Measurements from ENCODE around the gene DROSHA. TPM values are rescaled to one million over a fixed set of nuclear protein-coding genes. Genes with fewer than 3 reads are reported as not detected.

Gene DROSHA
- polyA plus RNA-seq, 2 of the 4 experiments (the other 2 are of a cell fraction): 49.1 to 105 TPM

DNA sequence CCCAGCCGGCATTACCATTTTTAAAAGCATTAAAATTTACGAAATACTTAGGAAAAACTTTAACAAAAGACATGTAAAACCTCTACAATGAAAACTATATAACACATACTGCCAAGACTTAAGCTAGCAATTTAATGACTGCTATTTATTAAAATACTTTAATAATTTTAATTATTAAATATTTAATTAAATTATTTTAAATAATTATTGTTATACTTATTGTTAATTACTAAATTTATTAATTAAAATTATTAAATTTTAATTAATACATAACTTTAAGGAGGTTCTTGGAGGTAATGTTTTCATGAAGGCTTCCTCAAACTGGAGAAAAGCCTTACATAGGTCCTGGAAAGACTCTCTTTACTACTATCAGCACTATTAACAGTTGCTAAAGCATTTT lies 47.7 kb upstream of the DROSHA start:
- H3K4me1 ChIP-seq: no peaks in the 10 kb centered on the region
- DNase-seq (ENCODE audit: low read depth in 1 of 2, low spot score in 1 of 2) (no peak), FAIRE-seq (no peak), ATAC-seq (no peak)
- TF ChIP-seq, protein P1, sequence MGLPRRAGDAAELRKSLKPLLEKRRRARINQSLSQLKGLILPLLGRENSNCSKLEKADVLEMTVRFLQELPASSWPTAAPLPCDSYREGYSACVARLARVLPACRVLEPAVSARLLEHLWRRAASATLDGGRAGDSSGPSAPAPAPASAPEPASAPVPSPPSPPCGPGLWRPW (IDR thresholded peaks at IDR 0.05): no peak
- TF ChIP-seq KDM5A (IDR thresholded peaks at IDR 0.05): no peak
- TF ChIP-seq HOXB13 (CRISPR knock-in tag; IDR thresholded peaks at IDR 0.05; ENCODE audit: low read depth): no peak
- TF ChIP-seq, protein P2, sequence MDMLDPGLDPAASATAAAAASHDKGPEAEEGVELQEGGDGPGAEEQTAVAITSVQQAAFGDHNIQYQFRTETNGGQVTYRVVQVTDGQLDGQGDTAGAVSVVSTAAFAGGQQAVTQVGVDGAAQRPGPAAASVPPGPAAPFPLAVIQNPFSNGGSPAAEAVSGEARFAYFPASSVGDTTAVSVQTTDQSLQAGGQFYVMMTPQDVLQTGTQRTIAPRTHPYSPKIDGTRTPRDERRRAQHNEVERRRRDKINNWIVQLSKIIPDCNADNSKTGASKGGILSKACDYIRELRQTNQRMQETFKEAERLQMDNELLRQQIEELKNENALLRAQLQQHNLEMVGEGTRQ (IDR thresholded peaks at IDR 0.05): no peak
- TF ChIP-seq FOSB (CRISPR knock-in tag; IDR thresholded peaks at IDR 0.05): no peak
- no peak for TF ChIP-seq RCOR1 (IDR thresholded peaks at IDR 0.05; ENCODE audit: low read depth, low read length)
- TF ChIP-seq EP300 (IDR thresholded peaks at IDR 0.05): no peak
- no peak for TF ChIP-seq HOXB5 (CRISPR knock-in tag; IDR thresholded peaks at IDR 0.05)
- CTCF ChIA-PET: interaction anchor here (1.2 to 2.6 kb wide), 5 partner anchors 59 to 513 kb away, joined by 3 to 16 read pairs (median 6); no protein-coding TSS in a partner anchor
- POLR2A ChIA-PET: no interaction called here
- no peak overlapping the region for H3K4me2 ChIP-seq
- H3K4me3 ChIP-seq: no peak overlapping the region
- WGBS (ENCODE audit: missing lambda C conversion rate): 43% methylated on average over 2 of the region's 2 CpGs
- H3K9me3 ChIP-seq: no peaks in the 10 kb centered on the region
- no peak overlapping the region for H3K27ac ChIP-seq

DNA sequence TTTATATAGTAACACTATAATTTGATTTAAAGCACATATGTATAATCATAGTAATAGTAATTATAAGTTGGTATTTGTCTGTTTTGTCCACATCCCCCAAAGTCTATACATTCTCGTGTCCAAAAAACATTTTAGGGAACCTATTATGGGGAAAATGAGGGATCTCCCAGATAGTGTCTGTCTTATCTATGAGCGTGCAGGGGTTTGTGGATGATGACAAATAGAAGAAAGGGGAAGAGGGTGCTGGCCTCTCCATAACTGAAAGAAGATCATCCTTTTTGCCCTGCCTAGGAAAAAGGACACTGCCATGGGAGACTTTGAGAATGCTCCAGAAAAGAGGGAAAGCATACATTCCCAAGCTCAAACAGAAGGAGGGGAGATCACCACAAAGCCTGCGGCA lies 45.5 kb upstream of the DROSHA start:
- Histone ChIP-seq H3K4me3 (no peak overlapping the region), H3K4me2 (no peak overlapping the region), H3K27ac (no peak overlapping the region), H3K9me3 (no peaks in the 10 kb centered on the region), H3K4me1 (no peaks in the 10 kb centered on the region)
- 46% methylated on average over 3 of the region's 3 CpGs for WGBS (ENCODE audit: missing lambda C conversion rate)
- CTCF ChIA-PET: no interaction called here
- DNase-seq (ENCODE audit: low read depth in 1 of 2, low spot score in 1 of 2) (no peak), FAIRE-seq (no peak), ATAC-seq (no peak)
- no peak for TF ChIP-seq HDAC2 (IDR thresholded peaks at IDR 0.05)
- TF ChIP-seq MAFK (IDR thresholded peaks at IDR 0.05; ENCODE audit: partially characterized antibody): no peak
- TF ChIP-seq, protein P3, sequence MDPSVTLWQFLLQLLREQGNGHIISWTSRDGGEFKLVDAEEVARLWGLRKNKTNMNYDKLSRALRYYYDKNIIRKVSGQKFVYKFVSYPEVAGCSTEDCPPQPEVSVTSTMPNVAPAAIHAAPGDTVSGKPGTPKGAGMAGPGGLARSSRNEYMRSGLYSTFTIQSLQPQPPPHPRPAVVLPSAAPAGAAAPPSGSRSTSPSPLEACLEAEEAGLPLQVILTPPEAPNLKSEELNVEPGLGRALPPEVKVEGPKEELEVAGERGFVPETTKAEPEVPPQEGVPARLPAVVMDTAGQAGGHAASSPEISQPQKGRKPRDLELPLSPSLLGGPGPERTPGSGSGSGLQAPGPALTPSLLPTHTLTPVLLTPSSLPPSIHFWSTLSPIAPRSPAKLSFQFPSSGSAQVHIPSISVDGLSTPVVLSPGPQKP (IDR thresholded peaks at IDR 0.05; ENCODE audit: low read depth, low read length): no peak
- no peak for TF ChIP-seq EP300 (IDR thresholded peaks at IDR 0.05)
- TF ChIP-seq CTCF (IDR thresholded peaks at IDR 0.05): no peak
- TF ChIP-seq MAZ (IDR thresholded peaks at IDR 0.05; ENCODE audit: borderline replicate concordance, low read depth, low read length): no peak
- no peak for TF ChIP-seq HEYL (CRISPR knock-in tag; IDR thresholded peaks at IDR 0.05)
- TF ChIP-seq GATA3 (IDR thresholded peaks at IDR 0.05; ENCODE audit: borderline replicate concordance): no peak
- TF ChIP-seq TP53 (CRISPR knock-in tag; IDR thresholded peaks at IDR 0.05): no peak
- no peak for TF ChIP-seq ZNF302 (CRISPR knock-in tag; IDR thresholded peaks at IDR 0.05)
- TF ChIP-seq ZC3H11A (IDR thresholded peaks at IDR 0.05): no peak
- no peak for TF ChIP-seq RFX5 (IDR thresholded peaks at IDR 0.05)
- no peak for TF ChIP-seq RAD21 (conservative IDR thresholded peaks at IDR 0.05 in 1 of 2, IDR thresholded peaks at IDR 0.05 in 1 of 2)
- TF ChIP-seq HOXB13 (CRISPR knock-in tag; IDR thresholded peaks at IDR 0.05; ENCODE audit: low read depth): no peak
- no peak for TF ChIP-seq RNF2 (IDR thresholded peaks at IDR 0.05; ENCODE audit: borderline replicate concordance, low read depth)
- POLR2A ChIA-PET: no interaction called here

DNA sequence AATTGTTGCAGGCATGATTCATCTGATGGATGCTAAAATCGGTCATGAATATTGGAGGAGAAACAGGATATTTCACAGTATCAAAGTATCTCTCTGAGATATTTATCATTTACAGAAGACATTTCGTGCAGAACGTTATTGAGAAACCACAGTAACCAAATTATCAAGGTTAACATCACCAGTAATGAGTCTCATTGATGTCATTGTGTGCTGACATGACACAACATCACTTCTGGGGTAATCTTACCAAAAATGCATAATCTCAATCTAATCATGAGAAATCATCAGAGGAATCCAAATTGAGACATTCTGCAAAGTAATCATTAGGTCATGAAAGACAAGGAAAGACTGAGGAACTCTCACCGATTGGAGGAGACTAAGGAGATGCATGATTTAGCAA lies 42.9 kb upstream of the DROSHA start:
- POLR2A ChIA-PET: no interaction called here

More for the DNA sequence above, 42.9 kb upstream of the DROSHA start:
- no peak for ATAC-seq
- no peak overlapping the region for H3K4me3 ChIP-seq
- no peaks in the 10 kb centered on the region for H3K4me1 ChIP-seq
- 23% methylated on average over 4 of the region's 4 CpGs for WGBS (ENCODE audit: missing lambda C conversion rate)
- no peak for DNase-seq (ENCODE audit: low read depth in 1 of 2, low spot score in 1 of 2)
- no peak overlapping the region for H3K27ac ChIP-seq
- no peak for TF ChIP-seq RFX5 (IDR thresholded peaks at IDR 0.05)
- TF ChIP-seq MAFK (IDR thresholded peaks at IDR 0.05; ENCODE audit: partially characterized antibody): peak; percentile 83
- CTCF ChIA-PET: interaction anchor here (0.7 to 1.1 kb wide), 2 partner anchors 234 to 518 kb away, joined by 3 to 4 read pairs; no protein-coding TSS in a partner anchor
- no peak for FAIRE-seq
- H3K4me2 ChIP-seq: no peak overlapping the region
- H3K9me3 ChIP-seq: no peaks in the 10 kb centered on the region

Measured in A549 (cell line).